WTC11 (cell line): ENCODE data around the gene TTLL5. TPM values are rescaled to one million over a fixed set of nuclear protein-coding genes. Genes with fewer than 3 reads are reported as not detected.

Source experiments
- ATAC-seq: fragments of 200-7000 bp; cut with Tn5 transposase; 2 replicates; pipeline ENCODE4 v1.10.0; 2021; ENCODE audit warnings: mild to moderate bottlenecking, moderate library complexity
- CTCF ChIA-PET: fragments of 300-600 bp; sonication (Branson Sonifier 250); formaldehyde crosslinking; loops from one replicate; lab custom pipeline; 2021; ENCODE audit warnings: antibody characterized with exemption; lab: Charles Lee
- POLR2A ChIA-PET: fragments of 350-600 bp; sonication (Branson Sonifier 250); formaldehyde crosslinking; loops from one replicate; lab custom pipeline; 2021; ENCODE audit warnings: antibody characterized with exemption; lab: Charles Lee
- DNase-seq: peaks from one replicate; pipeline ENCODE4 v3.0.0; 2021; ENCODE audit warnings: low spot score
- H3K27ac Mint-ChIP-seq: 2 replicates; pipeline ENCODE4 v1.8.0; 2021; ENCODE audit warnings: mixed read lengths
- H3K27me3 Mint-ChIP-seq: 2 replicates; pipeline ENCODE4 v1.8.0; 2021; ENCODE audit warnings: low read depth, mild to moderate bottlenecking, moderate library complexity, mixed read lengths
- H3K36me3 Mint-ChIP-seq: 2 replicates; pipeline ENCODE4 v1.8.0; 2021; ENCODE audit warnings: mixed read lengths
- H3K4me1 Mint-ChIP-seq: 2 replicates; pipeline ENCODE4 v1.8.0; 2022; ENCODE audit warnings: mixed read lengths
- H3K4me3 Mint-ChIP-seq: 2 replicates; pipeline ENCODE4 v1.8.0; 2021; ENCODE audit warnings: mild to moderate bottlenecking, moderate library complexity, mixed read lengths
- H3K9me3 Mint-ChIP-seq: 2 replicates; pipeline ENCODE4 v1.8.0; 2021; ENCODE audit warnings: mixed read lengths
- ARID4B ChIP-seq: sonication (generic); formaldehyde crosslinking; IDR thresholded peaks from 2 replicates; pipeline ENCODE4 v1.8.0; 2023; ENCODE audit warnings: missing genetic modification reagents, mild to moderate bottlenecking, borderline replicate concordance
- CDX4 ChIP-seq: fragments of 250-450 bp; sonication (Bioruptor Pico); IDR thresholded peaks from 2 replicates; pipeline ENCODE4 v1.9.0; 2021; ENCODE audit warnings: moderate library complexity, mild to moderate bottlenecking, inconsistent platforms, borderline replicate concordance
- CTCF ChIP-seq: fragments of 200-600 bp; IDR thresholded peaks from 2 replicates; pipeline ENCODE4 v1.8.0; 2022; ENCODE audit warnings: antibody characterized with exemption
- E2F4 ChIP-seq: sonication (generic); formaldehyde crosslinking; IDR thresholded peaks from 2 replicates; pipeline ENCODE4 v1.8.1; 2022; ENCODE audit warnings: low read depth, mild to moderate bottlenecking, moderate library complexity, missing genetic modification reagents, borderline replicate concordance
- E2F5 ChIP-seq: sonication (generic); formaldehyde crosslinking; IDR thresholded peaks from 2 replicates; pipeline ENCODE4 v1.8.1; 2022; ENCODE audit warnings: mild to moderate bottlenecking, moderate library complexity, missing genetic modification reagents
- ESRRA ChIP-seq: sonication (generic); formaldehyde crosslinking; IDR thresholded peaks from 2 replicates; pipeline ENCODE4 v1.8.1; 2022; ENCODE audit warnings: mild to moderate bottlenecking, missing genetic modification reagents, borderline replicate concordance
- ETV6 ChIP-seq: sonication (generic); formaldehyde crosslinking; IDR thresholded peaks from 2 replicates; pipeline ENCODE4 v1.8.1; 2022; ENCODE audit warnings: mild to moderate bottlenecking, missing genetic modification reagents
- GRHL2 ChIP-seq: fragments of 250-450 bp; sonication (Bioruptor Pico); IDR thresholded peaks from 2 replicates; pipeline ENCODE4 v1.8.0; 2022; ENCODE audit warnings: mild to moderate bottlenecking, moderate library complexity; ENCODE audit not compliant: insufficient replicate concordance, severe bottlenecking
- GTF2I ChIP-seq: fragments of 250-450 bp; sonication (Bioruptor Pico); conservative IDR thresholded peaks from 2 replicates; pipeline ENCODE4 v1.4.0; 2021; ENCODE audit warnings: mild to moderate bottlenecking
- JAZF1 ChIP-seq: fragments of 250-450 bp; sonication (Bioruptor Pico); IDR thresholded peaks from 2 replicates; pipeline ENCODE4 v1.9.0; 2021; ENCODE audit warnings: moderate library complexity, mild to moderate bottlenecking, inconsistent platforms
- MAX ChIP-seq: sonication (generic); formaldehyde crosslinking; IDR thresholded peaks from 2 replicates; pipeline ENCODE4 v1.8.0; 2022; ENCODE audit warnings: mild to moderate bottlenecking, missing genetic modification reagents
- NFATC4 ChIP-seq: fragments of 250-450 bp; sonication (Bioruptor Pico); IDR thresholded peaks from 2 replicates; pipeline ENCODE4 v1.9.0; 2021; ENCODE audit warnings: mild to moderate bottlenecking
- NR2C2 ChIP-seq: sonication (generic); formaldehyde crosslinking; IDR thresholded peaks from 2 replicates; pipeline ENCODE4 v1.8.0; 2022; ENCODE audit warnings: mild to moderate bottlenecking, missing genetic modification reagents
- SMAD3 ChIP-seq: sonication (generic); formaldehyde crosslinking; IDR thresholded peaks from 2 replicates; pipeline ENCODE4 v1.8.0; 2022; ENCODE audit warnings: missing genetic modification reagents, mild to moderate bottlenecking, borderline replicate concordance
- TEAD1 ChIP-seq: sonication (generic); formaldehyde crosslinking; IDR thresholded peaks from 2 replicates; pipeline ENCODE4 v1.8.0; 2022; ENCODE audit warnings: mild to moderate bottlenecking, missing genetic modification reagents
- ZNF317 ChIP-seq: sonication (generic); formaldehyde crosslinking; IDR thresholded peaks from 2 replicates; pipeline ENCODE4 v1.8.1; 2023; ENCODE audit warnings: low read depth, mild to moderate bottlenecking, moderate library complexity, missing genetic modification reagents, borderline replicate concordance
- ZNF416 ChIP-seq: fragments of 250-450 bp; sonication (Bioruptor Pico); IDR thresholded peaks from 2 replicates; pipeline ENCODE4 v1.9.0; 2021; ENCODE audit warnings: mild to moderate bottlenecking, inconsistent platforms
- ZNF671 ChIP-seq: fragments of 250-450 bp; sonication (Bioruptor Pico); IDR thresholded peaks from 2 replicates; pipeline ENCODE4 v1.8.0; 2021; ENCODE audit warnings: mild to moderate bottlenecking
- total RNA-seq: library from RNA; stranded (reverse); gene quantifications from 3 replicates; pipeline ENCODE4 v1.2.3, GENCODE V29; 2021

Gene TTLL5
- total RNA-seq, 1 experiment from 2014 or later: 39.6 TPM

- TF ChIP-seq CDX4: no peak
- no peak for TF ChIP-seq ZNF416 (CRISPR knock-in tag)
- TF ChIP-seq JAZF1 (CRISPR knock-in tag): no peak
- no peak for TF ChIP-seq ZNF317 (CRISPR knock-in tag)
- TF ChIP-seq MAX (CRISPR knock-in tag): no peak
- no peak for TF ChIP-seq GTF2I (CRISPR knock-in tag)
- TF ChIP-seq E2F5: no peak
- TF ChIP-seq, all 79 proteins: peak for 0
Observed at GRCh38 chr14:75913183-75913582, 252.1 kb downstream of the TTLL5 start (continued).

- no peak overlapping the region for H3K27ac Mint-ChIP-seq
- no peaks in the 10 kb centered on the region for H3K9me3 Mint-ChIP-seq
- POLR2A ChIA-PET: interaction anchor here (0.6 kb wide), 1 partner anchor 61 kb away, joined by 5 read pairs; no protein-coding TSS in a partner anchor
- no peaks in the 10 kb centered on the region; the same call in 1 of the 2 replicates for H3K36me3 Mint-ChIP-seq
- H3K27me3 Mint-ChIP-seq: no peaks in the 10 kb centered on the region
- no peak for ATAC-seq
- no peak for DNase-seq
- H3K4me1 Mint-ChIP-seq: peaks cover 31% of the 10 kb centered on the region
- no peak for TF ChIP-seq NR2C2 (CRISPR knock-in tag)
- TF ChIP-seq TEAD1: no peak
- TF ChIP-seq ZNF671: no peak
- TF ChIP-seq E2F4: no peak
- TF ChIP-seq NFATC4 (CRISPR knock-in tag): no peak
- TF ChIP-seq GRHL2: no peak
- no peak for TF ChIP-seq ARID4B
- TF ChIP-seq ETV6 (CRISPR knock-in tag): no peak
- no peak for TF ChIP-seq E2F5
- TF ChIP-seq CTCF: no peak
- no peak for TF ChIP-seq ESRRA
- TF ChIP-seq SMAD3 (CRISPR knock-in tag): no peak
- TF ChIP-seq, all 79 proteins: peak for 0
- no peak overlapping the region for H3K4me3 Mint-ChIP-seq
- CTCF ChIA-PET: interaction anchor here (1.8 kb wide), 1 partner anchor 64 kb away, joined by 4 read pairs; no protein-coding TSS in a partner anchor
Observed at GRCh38 chr14:75915045-75915444, 254.0 kb downstream of the TTLL5 start.
